Stimulated activated CD4-positive, alpha-beta T cell treated with anti-CD3 and anti-CD28 coated beads, Interleukin-1b, Interleukin-23, amount 100 ng/mL, for 4 hours (primary cell): ENCODE results near the gene REX1BD.

ENCODE experiments used
- DNase-seq, 2 donors: peaks; one replicate each; pipeline ENCODE4 v3.0.0-alpha.2; 2020; ENCODE audit warnings: low read depth in 2 of 2

REX1BD gene

GRCh38 chr19:18613589-18614234, 25.1 kb downstream of the REX1BD start:
- no peak for DNase-seq

GRCh38 chr19:18616023-18616422, 27.4 kb downstream of the REX1BD start:
- no peak for DNase-seq

- no peak for DNase-seq
Measured at GRCh38 chr19:18617562-18617961, 29.0 kb downstream of the REX1BD start.

- DNase-seq = no peak
Measured at GRCh38 chr19:18618236-18618635, 29.6 kb downstream of the REX1BD start.

GRCh38 chr19:18620311-18620710, 31.7 kb downstream of the REX1BD start:
- DNase-seq = no peak

- no peak for DNase-seq
Measured at GRCh38 chr19:18620902-18621301, 32.3 kb downstream of the REX1BD start.

- DNase-seq = no peak
Measured at GRCh38 chr19:18626906-18627305, 38.3 kb downstream of the REX1BD start.

DNA sequence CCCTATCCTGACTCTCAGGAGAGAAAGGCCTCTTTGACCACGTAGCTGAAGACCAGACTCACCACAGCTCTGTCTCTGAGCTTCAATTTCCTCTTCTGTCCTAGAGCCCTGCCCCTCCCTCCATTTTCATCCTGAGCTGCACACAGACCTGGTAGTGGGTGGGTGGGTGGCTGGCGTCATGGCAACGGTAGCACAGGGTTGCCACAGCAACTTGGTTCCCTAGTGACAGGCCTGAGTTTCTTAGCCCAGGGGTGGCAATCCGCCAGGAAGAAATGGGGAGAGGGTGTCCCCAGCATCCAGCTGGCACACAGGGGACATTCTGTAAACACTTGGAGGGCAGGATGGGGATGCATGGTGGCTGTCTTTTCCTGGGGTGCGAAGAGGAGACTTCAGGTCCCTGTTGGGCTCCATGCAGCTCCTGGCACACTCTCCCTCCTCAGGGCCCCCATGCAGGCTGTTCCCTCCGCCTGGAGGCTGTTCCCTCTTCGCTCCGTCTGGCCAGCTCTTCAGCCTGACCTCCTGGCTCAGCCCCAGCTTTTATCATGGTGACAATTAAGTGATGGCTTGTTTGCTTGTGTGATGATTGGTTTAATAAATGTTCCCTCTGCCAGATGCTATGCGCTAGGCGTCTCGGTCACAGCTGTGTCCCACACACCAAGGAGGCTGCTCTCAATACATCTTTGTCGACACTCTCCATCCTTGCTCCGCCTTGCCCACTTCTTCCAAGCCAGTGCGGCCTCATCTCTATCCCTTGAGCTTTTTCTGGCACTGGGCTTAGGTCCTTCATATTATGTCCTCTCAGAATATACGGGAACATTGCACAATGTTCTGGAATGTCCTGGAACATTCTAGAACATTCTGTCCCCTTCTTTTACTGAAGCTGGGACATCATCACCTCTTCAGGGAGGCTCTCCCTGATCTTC, 40.8 kb downstream of the REX1BD start:
- DNase-seq = no peak

DNA sequence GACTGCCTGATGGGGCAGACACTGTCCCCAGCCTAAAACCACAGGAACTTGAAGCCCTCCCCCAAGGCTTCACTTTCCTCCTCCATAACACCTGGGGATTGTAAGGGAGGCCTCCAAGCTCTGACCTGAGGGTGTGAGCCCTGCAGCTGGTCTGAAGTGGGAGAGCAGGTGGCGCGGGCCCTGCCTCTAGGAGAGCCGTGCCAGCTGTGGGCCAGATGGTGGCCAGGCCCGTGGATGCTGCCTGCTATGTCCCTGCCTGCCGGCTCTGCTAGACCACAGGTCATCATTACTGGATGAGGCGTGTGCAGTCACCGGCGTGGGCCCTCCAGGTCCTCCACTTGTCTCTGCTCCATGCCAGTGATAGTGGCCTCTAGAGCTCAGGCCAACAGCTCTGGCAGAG, 44.7 kb downstream of the REX1BD start:
- no peak for DNase-seq

DNA sequence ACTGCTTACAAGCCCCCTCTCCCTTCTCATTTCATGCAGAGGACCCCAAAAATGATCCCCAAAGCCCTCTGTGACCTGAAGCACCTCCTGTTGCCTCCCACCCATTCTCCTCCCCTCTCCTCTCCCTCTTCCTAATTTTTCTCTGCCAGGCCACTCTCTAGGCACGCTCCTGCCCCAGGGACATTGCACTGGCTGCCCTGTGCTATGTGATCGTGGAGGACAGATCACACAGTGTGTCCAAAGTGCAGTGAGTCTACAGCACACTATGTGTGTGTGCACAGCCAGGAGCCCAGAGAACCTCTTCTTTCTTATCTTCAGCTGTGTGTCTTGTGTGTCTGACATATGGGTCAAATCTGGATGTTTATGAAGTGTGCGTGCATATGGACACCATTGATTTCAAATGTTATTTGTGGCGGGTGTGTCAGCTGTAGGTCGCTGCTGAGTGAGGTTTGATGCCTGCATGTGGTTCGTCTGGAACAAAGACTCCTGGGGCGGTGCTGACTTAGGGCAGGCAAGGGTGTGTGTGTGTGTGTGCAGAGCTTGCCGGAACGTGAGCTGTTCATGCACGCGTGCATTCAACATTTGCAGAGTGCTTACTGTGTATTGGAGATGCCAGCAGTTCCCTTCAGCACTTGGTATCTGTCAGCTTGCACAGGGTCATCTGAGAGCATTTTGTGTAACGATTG, 46.2 kb downstream of the REX1BD start:
- no peak for DNase-seq

DNA sequence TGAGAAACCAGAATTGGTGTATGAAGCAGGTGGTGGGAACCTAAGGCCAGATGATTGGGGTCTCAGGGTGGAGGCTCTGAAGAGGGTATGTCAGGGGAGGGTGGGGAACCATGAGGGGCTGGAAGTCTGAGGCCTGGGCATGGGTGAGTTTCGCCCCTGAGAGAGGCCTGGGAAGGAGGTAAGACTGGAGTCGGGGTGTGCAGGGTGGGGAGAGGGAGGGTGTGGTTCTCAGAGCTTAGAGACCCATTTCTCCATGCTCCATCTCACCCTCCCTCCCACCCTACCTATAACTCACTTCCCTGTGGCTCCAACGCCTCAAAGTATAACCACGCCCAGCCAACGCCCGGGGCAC, 47.2 kb downstream of the REX1BD start:
- DNase-seq = no peak

GRCh38 chr19:18636183-18636968, 47.8 kb downstream of the REX1BD start:
- DNase-seq = peak; percentile 99 to 100

DNA sequence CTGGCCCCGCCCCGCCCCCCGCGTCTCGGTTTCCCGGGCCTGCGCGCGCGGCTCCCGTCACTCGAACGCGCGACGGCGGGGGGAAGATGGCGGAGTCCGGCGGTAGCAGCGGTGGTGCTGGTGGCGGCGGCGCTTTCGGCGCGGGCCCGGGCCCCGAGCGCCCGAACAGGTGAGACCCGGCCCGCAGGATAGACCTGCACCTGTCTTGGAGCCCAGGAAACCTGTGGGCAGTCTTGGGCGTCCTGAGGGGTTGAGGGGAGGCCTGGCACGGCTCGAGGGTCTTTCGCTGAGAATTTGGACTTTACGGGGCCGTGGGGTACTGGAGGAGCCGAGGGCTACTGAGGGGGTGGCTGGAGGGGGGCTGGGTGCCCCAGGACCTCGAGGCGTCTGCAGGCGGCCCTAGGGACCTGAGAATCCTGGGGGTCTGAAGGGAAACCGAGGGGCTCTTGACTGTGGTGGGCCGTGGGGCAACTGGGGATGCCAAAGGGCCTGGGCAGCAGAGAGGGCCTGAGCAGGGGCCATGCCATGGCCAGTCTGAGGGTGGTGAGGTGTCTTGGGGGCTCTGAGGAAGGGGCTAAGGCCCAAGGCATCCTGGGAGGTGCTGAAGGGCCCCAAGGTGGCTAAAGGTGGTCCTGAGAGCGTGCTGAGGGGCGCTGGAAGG, 48.5 kb downstream of the REX1BD start, which contains the start of gene KLHL26:
Gene KLHL26, plus strand, starts transcription at position 60 of the 661 bp plus-strand sequence. Its CDS starts 27 bp downstream, at position 87.
- no peak for DNase-seq

DNA sequence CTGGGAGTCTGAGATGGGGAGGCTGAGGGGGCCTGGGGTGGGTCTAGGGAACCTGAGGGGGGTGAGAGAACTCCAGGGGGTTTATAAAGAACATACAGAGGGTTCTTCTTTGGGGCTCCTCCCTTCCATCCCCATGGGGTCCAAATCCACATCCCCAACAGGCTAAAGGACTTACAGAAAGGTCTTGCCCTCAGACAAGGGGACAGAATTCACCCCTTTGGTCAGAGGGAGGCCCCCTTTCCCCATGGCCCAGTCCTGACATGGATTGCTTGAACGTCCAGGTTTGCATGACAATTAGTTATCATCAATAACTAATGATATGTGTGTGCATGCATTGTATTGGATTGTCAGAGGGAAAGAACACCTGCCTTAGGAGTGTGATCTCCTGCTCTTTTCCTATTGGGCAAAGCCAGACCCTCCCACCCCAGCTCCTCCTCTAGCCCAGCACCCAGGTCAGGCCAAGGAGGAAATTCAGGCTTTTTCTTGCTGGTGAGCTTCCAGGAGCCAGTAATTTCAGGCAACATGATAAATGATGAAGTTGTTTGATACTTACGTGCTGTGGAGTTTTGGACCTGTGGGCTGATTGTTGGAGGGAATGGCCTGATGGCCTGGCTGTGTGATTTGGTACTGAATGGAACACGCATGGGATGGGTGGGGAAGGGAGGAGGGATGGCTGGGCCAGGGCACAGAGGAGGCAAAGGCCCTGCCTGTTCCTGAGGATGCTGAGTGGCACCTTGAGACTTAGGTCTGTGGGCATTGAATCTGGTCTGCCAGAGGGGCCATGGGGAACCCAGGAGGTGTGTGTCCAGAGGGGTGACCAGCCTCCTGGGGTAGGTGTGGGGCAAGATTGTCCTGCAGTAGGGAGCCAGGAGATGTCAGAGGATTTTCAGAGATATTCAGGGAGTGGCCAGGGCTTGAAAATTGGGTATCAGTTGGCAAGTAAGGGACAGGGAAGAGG, 49.4 kb downstream of the REX1BD start:
- no peak for DNase-seq

DNA sequence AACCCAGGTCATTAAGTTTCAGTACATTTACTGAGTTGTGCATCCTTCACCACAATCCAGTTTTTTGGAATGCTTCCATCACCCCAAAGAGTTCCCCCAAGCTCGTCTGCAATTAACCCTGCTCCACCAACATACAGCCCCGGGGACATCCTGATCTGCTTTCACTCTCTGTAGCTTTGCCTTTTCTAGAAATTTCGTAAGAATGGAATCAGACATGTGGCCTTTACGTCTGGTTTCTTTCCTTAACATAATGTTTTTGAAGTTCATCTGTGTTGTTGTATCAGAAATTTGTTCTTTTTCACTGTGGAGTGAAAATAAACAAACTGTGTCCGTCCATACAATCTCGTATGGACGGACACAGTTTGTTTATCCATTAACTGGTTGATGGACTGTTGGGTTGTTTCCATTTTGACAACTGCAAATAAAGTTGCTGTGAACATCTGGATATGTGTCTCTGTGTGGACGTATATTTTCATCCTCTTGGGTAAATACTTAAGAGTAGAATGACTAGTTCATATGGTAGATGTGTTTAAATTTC, 51.2 kb downstream of the REX1BD start:
- DNase-seq = no peak
